ENCODE measurements around the gene KDELR3. TPM values are rescaled to one million over a fixed set of nuclear protein-coding genes. Genes with fewer than 3 reads are reported as not detected.

KDELR3 gene
- total RNA-seq, 4 donors from 2014 or later: 2.6 to 19.7 (median 5.4) TPM

DNA sequence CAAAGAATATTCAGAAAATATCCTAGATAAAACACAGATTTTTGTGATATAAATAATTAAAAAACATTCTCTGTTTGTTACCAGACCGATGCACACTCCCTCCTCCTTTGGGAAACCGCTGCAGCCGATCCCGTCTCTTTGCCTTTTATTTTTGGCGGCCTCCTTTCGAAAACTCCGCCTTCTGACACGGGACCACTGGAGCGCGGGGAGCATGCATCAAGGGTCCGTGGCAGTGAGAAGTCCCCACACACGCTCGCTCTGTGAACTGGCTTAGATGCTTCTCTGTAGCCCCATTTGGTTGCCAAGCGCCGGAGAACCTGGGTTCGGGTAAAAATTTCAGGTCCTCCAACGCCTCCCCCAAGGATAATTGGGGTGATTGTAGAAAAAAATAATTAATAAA is 21.2 kb downstream of the KDELR3 start:
- 85 to 90% methylated on average over 12 of the region's 17 CpGs for WGBS, 2 donors (ENCODE audit: low coverage in 1 of 2)
- H3K4me1 ChIP-seq: peaks cover 4 to 69% (median 13%) of the 10 kb centered on the region in 3 donors
- no peaks in the 10 kb centered on the region for H3K27me3 ChIP-seq
- no peak for ATAC-seq
- H3K9me3 ChIP-seq: no peaks in the 10 kb centered on the region
- TF ChIP-seq, protein P1, sequence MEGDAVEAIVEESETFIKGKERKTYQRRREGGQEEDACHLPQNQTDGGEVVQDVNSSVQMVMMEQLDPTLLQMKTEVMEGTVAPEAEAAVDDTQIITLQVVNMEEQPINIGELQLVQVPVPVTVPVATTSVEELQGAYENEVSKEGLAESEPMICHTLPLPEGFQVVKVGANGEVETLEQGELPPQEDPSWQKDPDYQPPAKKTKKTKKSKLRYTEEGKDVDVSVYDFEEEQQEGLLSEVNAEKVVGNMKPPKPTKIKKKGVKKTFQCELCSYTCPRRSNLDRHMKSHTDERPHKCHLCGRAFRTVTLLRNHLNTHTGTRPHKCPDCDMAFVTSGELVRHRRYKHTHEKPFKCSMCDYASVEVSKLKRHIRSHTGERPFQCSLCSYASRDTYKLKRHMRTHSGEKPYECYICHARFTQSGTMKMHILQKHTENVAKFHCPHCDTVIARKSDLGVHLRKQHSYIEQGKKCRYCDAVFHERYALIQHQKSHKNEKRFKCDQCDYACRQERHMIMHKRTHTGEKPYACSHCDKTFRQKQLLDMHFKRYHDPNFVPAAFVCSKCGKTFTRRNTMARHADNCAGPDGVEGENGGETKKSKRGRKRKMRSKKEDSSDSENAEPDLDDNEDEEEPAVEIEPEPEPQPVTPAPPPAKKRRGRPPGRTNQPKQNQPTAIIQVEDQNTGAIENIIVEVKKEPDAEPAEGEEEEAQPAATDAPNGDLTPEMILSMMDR (IDR thresholded peaks at IDR 0.05): no peak
- TF ChIP-seq EP300 (IDR thresholded peaks at IDR 0.05) (no peak), POLR2A (IDR thresholded peaks at IDR 0.05) (no peak), POLR2AphosphoS5 (IDR thresholded peaks at IDR 0.05) (no peak)
- H3K4me3 ChIP-seq: no peak overlapping the region
- H3K36me3 ChIP-seq: peaks cover 21 to 100% of the 10 kb centered on the region in 2 donors
- H3K27ac ChIP-seq: peak overlapping the region in 1 of 4 donors; percentile 53

DNA sequence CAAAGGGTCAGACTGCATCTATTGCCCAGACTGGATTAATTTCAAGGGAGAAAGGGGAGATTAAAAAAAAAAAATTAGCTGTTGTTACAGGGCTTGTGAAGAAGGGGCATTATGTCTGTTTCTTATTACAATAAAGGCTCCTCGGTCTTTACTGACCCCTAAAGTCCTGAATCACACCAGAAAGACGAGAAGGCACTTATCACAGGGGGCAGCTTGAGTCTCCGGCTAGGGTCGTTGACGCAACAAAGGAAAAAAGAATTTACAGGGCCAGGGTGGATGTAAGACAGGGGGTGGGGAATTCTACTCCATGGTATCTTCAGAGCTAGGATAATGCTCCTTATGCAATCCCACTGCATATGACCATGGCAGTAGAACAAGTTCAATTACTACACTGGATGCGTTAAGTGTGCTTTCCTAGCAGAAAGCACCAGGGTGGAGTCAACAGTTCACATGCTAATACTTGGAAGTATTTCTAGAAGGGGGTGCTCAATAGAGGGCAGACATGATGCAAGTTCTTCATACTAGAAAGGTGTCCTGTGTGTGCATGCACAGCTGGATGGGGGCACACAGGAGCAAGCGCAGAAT is 21.8 kb downstream of the KDELR3 start:
- WGBS, 2 donors (ENCODE audit: low coverage in 1 of 2): 58 to 75% methylated on average over 7 of the region's 7 CpGs
- peak; percentile 10 for TF ChIP-seq POLR2AphosphoS5 (IDR thresholded peaks at IDR 0.05)
- TF ChIP-seq, protein P1 (IDR thresholded peaks at IDR 0.05): no peak
- no peak for TF ChIP-seq POLR2A (IDR thresholded peaks at IDR 0.05)
- no peak for TF ChIP-seq EP300 (IDR thresholded peaks at IDR 0.05)
- H3K27me3 ChIP-seq: no peaks in the 10 kb centered on the region
- peaks cover 4 to 74% (median 13%) of the 10 kb centered on the region in 3 donors for H3K4me1 ChIP-seq
- peaks cover 21 to 100% of the 10 kb centered on the region in 2 donors for H3K36me3 ChIP-seq
- H3K27ac ChIP-seq: peak overlapping the region in 3 of 4 donors; percentile 43 to 74 (median 53)
- no peak overlapping the region for H3K4me3 ChIP-seq
- ATAC-seq: no peak
- H3K9me3 ChIP-seq: no peaks in the 10 kb centered on the region

DNA sequence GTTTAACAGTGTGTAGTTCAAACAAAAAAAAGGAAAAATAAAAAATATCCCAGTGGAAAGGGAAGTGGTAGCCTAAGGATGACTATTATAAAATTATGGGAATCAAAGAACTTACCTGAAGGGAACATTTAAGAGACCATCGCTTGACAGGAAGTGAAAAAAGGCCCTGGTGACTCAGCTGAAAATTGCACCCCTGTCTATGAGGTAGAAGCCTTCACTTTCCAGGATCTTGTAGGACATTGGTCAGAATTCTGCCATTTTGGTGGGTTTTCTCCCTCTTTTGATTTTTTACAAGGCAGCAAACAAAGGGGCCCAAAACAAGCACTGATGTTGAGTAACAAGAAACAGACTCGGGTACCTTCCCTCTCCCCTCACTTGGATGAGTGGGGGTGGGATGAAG is 22.6 kb downstream of the KDELR3 start:
- Histone ChIP-seq H3K27ac (peak overlapping the region; percentile 53 to 74 (median 65)), H3K27me3 (no peaks in the 10 kb centered on the region), H3K9me3 (no peaks in the 10 kb centered on the region), H3K36me3 (peaks cover 16 to 100% of the 10 kb centered on the region in 2 donors), H3K4me3 (no peak overlapping the region), H3K4me1 (peaks cover 4 to 77% (median 13%) of the 10 kb centered on the region in 3 donors)
- WGBS, 2 donors (ENCODE audit: low coverage in 1 of 2): 39 to 72% methylated on average over 2 of the region's 2 CpGs
- ATAC-seq: no peak
- TF ChIP-seq, protein P1 (IDR thresholded peaks at IDR 0.05): no peak
- TF ChIP-seq POLR2A (IDR thresholded peaks at IDR 0.05): no peak
- no peak for TF ChIP-seq EP300 (IDR thresholded peaks at IDR 0.05)
- TF ChIP-seq POLR2AphosphoS5 (IDR thresholded peaks at IDR 0.05): no peak

DNA sequence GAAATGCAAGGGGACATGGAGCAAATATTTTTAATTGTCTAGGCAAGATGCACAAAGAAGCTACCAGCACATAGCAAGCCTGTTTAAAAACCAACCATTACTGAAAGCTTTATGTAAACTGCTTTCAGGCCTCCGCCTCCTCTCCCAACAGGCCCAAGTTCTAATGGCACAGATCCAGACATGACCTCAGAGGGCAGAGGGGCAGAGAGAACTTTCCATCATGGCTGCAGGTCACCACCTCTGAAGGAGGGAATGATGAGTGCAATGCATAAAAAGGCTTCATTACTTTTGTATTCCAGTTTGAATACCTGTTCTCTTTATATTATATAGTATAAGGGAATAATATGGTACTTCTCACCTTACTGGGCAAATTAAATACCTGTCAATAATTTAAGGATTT is 23.0 kb downstream of the KDELR3 start:
- Histone ChIP-seq H3K27ac (peak overlapping the region; percentile 53 to 74 (median 65)), H3K9me3 (no peaks in the 10 kb centered on the region), H3K36me3 (peaks cover 16 to 100% of the 10 kb centered on the region in 2 donors), H3K27me3 (no peaks in the 10 kb centered on the region), H3K4me1 (peaks cover 4 to 77% (median 13%) of the 10 kb centered on the region in 3 donors), H3K4me3 (no peak overlapping the region)
- peak; percentile 83 for ATAC-seq
- WGBS, 2 donors (ENCODE audit: low coverage in 1 of 2): 10 to 38% methylated on average over 1 of the region's 1 CpG
- TF ChIP-seq, protein P1 (IDR thresholded peaks at IDR 0.05): no peak
- no peak for TF ChIP-seq EP300 (IDR thresholded peaks at IDR 0.05)
- peak; percentile 79 for TF ChIP-seq POLR2AphosphoS5 (IDR thresholded peaks at IDR 0.05)
- no peak for TF ChIP-seq POLR2A (IDR thresholded peaks at IDR 0.05)

Data from gastroesophageal sphincter (tissue), 4 donors.